Loucy (cell line): ENCODE results near the gene FKBP4.

Source experiments
- H2AFZ ChIP-seq: fragments of 200-600 bp; sonication (generic); 2 replicates; pipeline ENCODE4 v1.6.0; 2016; ENCODE audit warnings: antibody characterized with exemption, mild to moderate bottlenecking, low read length, moderate library complexity
- H3F3A ChIP-seq: fragments of 200-600 bp; 2 replicates; pipeline ENCODE4 v1.6.0; 2016; ENCODE audit warnings: antibody characterized with exemption, low read depth, mild to moderate bottlenecking
- H3K27me3 ChIP-seq: fragments of 200-600 bp; sonication (generic); 2 replicates; pipeline ENCODE4 v1.6.1; 2014; ENCODE audit warnings: low read length, mild to moderate bottlenecking; ENCODE audit not compliant: insufficient read depth, poor library complexity, severe bottlenecking
- H3K36me3 ChIP-seq: fragments of 200-600 bp; sonication (generic); 2 replicates; pipeline ENCODE4 v1.6.1; 2016; ENCODE audit warnings: low read length; ENCODE audit not compliant: insufficient read depth
- H3K4me1 ChIP-seq: fragments of 200-600 bp; sonication (generic); 2 replicates; pipeline ENCODE4 v1.5.1; 2014; ENCODE audit warnings: low read length, mild to moderate bottlenecking; ENCODE audit not compliant: insufficient read depth, poor library complexity, severe bottlenecking
- H3K4me2 ChIP-seq: fragments of 200-600 bp; sonication (generic); 2 replicates; pipeline ENCODE4 v1.6.0; 2014; ENCODE audit warnings: antibody characterized with exemption, low read length, low read depth, mild to moderate bottlenecking; ENCODE audit not compliant: poor library complexity, severe bottlenecking
- H3K4me3 ChIP-seq: fragments of 200-600 bp; sonication (generic); 2 replicates; pipeline ENCODE4 v1.5.1; 2014; ENCODE audit warnings: low read length, mild to moderate bottlenecking, mixed read lengths; ENCODE audit not compliant: poor library complexity, severe bottlenecking
- H3K79me2 ChIP-seq: fragments of 200-600 bp; sonication (generic); 2 replicates; pipeline ENCODE4 v1.6.1; 2014; ENCODE audit warnings: low read length; ENCODE audit not compliant: insufficient read depth
- H3K9ac ChIP-seq: fragments of 200-600 bp; sonication (generic); 2 replicates; pipeline ENCODE4 v1.6.0; 2014; ENCODE audit warnings: mild to moderate bottlenecking, low read depth, low read length, moderate library complexity; ENCODE audit not compliant: poor library complexity, severe bottlenecking
- H3K9me2 ChIP-seq: fragments of 200-600 bp; sonication (generic); replicated peaks from 2 replicates; pipeline ENCODE4 v1.6.1; 2016; ENCODE audit warnings: low read depth, low read length, mixed read lengths
- H3K9me3 ChIP-seq: fragments of 200-600 bp; sonication (generic); 2 replicates; pipeline ENCODE4 v1.6.1; 2014; ENCODE audit warnings: mild to moderate bottlenecking, antibody characterized with exemption, low read length, low read depth; ENCODE audit not compliant: insufficient read depth
- H4K20me1 ChIP-seq: fragments of 200-600 bp; sonication (generic); 2 replicates; pipeline ENCODE4 v1.6.0; 2014; ENCODE audit warnings: antibody characterized with exemption, low read length, mild to moderate bottlenecking; ENCODE audit not compliant: insufficient read depth, poor library complexity, severe bottlenecking
- CTCF ChIP-seq: fragments of 200-600 bp; sonication (generic); conservative IDR thresholded peaks from 2 replicates; pipeline ENCODE4 v1.5.1; 2014; ENCODE audit warnings: mild to moderate bottlenecking, antibody characterized with exemption, low read length
- EZH2phosphoT487 ChIP-seq: fragments of 200-600 bp; IDR thresholded peaks from 2 replicates; pipeline ENCODE4 v1.6.1; 2018; ENCODE audit warnings: antibody characterized with exemption, mild to moderate bottlenecking, moderate library complexity, borderline replicate concordance

Gene FKBP4

GRCh38 chr12:2783936-2784600, 10.7 kb upstream of the FKBP4 start:
- peak overlapping the region; percentile 66; the same call in 1 of the 2 replicates for H2AFZ ChIP-seq
- no peaks in the 10 kb centered on the region for H3K9me3 ChIP-seq
- no peaks in the 10 kb centered on the region for H3K36me3 ChIP-seq
- TF ChIP-seq EZH2phosphoT487: no peak
- TF ChIP-seq CTCF: peak; percentile 92
- H3K9me2 ChIP-seq: no peaks in the 10 kb centered on the region
- H3K4me2 ChIP-seq: peak overlapping the region; percentile 55
- no peaks in the 10 kb centered on the region for H3K79me2 ChIP-seq
- H3K4me3 ChIP-seq: peak overlapping the region; percentile 28
- H4K20me1 ChIP-seq: no peaks in the 10 kb centered on the region
- no peaks in the 10 kb centered on the region for H3K4me1 ChIP-seq
- no peak overlapping the region for H3K9ac ChIP-seq
- no peaks in the 10 kb centered on the region for H3F3A ChIP-seq
- H3K27me3 ChIP-seq: no peaks in the 10 kb centered on the region

- H3K4me2 ChIP-seq: no peak overlapping the region
- H3K27me3 ChIP-seq: no peaks in the 10 kb centered on the region
- no peaks in the 10 kb centered on the region for H3K9me2 ChIP-seq
- H3K9ac ChIP-seq: no peak overlapping the region
- no peaks in the 10 kb centered on the region for H4K20me1 ChIP-seq
- H3K79me2 ChIP-seq: no peaks in the 10 kb centered on the region
- no peak overlapping the region for H3K4me3 ChIP-seq
- H3K4me1 ChIP-seq: no peaks in the 10 kb centered on the region
- no peak overlapping the region for H2AFZ ChIP-seq
- no peaks in the 10 kb centered on the region for H3K36me3 ChIP-seq
- H3K9me3 ChIP-seq: no peaks in the 10 kb centered on the region
- H3F3A ChIP-seq: no peaks in the 10 kb centered on the region
- TF ChIP-seq CTCF (no peak), EZH2phosphoT487 (no peak)
Measured at GRCh38 chr12:2785017-2785416, 9.8 kb upstream of the FKBP4 start.

GRCh38 chr12:2791089-2791488, 3.7 kb upstream of the FKBP4 start:
- no peaks in the 10 kb centered on the region for H3K9me2 ChIP-seq
- H4K20me1 ChIP-seq: peaks cover 3% of the 10 kb centered on the region
- H3K9ac ChIP-seq: no peak overlapping the region
- peaks cover 6% of the 10 kb centered on the region for H3K79me2 ChIP-seq
- no peak overlapping the region for H3K4me3 ChIP-seq
- no peaks in the 10 kb centered on the region for H3K36me3 ChIP-seq
- no peak for TF ChIP-seq EZH2phosphoT487
- no peaks in the 10 kb centered on the region for H3F3A ChIP-seq
- H2AFZ ChIP-seq: no peak overlapping the region
- no peak overlapping the region for H3K4me2 ChIP-seq
- no peaks in the 10 kb centered on the region for H3K9me3 ChIP-seq
- no peaks in the 10 kb centered on the region for H3K27me3 ChIP-seq
- peaks cover 14% of the 10 kb centered on the region for H3K4me1 ChIP-seq
